HG03442 (cell line): Measurements from ENCODE around the gene BRF1.

Source experiments
- ATAC-seq: cut with Tn5 transposase; IDR thresholded peaks from one replicate; pipeline ENCODE4 v1.9.1; 2021; ENCODE audit warnings: mild to moderate bottlenecking, moderate library complexity; ENCODE audit not compliant: unreplicated experiment

Gene BRF1

DNA sequence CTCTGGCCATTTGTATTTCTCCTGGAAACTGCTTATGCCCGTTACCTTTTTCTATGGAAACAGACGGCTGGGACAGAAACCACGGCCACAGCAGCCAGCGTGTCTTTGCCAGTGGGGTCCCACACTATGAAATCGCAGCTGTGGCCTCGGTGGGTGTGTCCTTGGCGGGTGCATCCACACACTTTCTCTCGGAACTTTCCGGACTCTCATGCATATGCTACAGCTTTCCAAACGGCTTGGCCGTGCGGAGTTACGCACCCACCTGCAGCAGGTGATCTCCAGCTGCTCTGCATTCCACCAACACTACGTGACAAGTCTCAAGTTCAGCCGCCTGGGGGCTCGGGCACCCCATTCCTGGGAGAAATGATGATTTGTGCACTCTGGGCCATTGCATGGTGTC is 53.8 kb downstream of the BRF1 start:
- no peak for ATAC-seq

DNA sequence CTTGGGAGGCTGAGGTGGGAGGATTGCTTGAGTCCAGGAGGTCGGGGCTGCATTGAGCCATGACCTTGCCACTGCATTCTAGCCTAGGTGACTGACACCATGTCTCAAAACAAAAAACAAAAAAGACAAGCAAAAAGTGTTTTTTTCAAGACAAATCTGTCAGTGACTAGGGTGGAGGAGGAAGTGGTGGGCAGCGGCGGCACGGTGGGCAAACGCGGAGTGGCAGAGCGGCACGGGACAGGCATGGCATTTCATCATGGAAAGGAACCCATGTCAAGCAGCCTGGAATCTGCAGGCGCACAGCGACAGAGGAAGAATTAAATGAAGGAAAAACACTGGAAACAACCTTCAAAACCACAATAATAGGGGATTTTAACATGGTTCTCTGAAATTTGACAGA is 56.5 kb downstream of the BRF1 start:
- ATAC-seq: no peak

DNA sequence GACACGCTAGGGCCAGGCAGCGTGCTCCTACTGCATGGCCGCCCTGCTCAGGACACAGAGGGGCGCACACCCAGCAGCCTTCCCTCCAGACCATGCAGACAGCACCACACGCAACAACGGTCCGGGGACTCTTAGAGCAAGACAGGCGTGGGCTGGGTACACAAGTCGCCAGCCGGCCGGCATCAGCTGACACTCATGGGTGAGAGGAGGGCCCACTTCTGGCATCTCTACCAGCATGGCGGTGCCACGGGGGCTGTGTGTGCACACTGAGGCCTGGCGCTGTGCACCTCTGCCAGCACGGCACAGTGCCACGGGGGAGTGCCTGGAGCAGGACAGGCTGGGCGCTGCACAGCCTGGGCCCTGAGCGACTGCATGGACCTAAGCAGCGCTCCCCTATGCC is 59.2 kb downstream of the BRF1 start:
- ATAC-seq: no peak

DNA sequence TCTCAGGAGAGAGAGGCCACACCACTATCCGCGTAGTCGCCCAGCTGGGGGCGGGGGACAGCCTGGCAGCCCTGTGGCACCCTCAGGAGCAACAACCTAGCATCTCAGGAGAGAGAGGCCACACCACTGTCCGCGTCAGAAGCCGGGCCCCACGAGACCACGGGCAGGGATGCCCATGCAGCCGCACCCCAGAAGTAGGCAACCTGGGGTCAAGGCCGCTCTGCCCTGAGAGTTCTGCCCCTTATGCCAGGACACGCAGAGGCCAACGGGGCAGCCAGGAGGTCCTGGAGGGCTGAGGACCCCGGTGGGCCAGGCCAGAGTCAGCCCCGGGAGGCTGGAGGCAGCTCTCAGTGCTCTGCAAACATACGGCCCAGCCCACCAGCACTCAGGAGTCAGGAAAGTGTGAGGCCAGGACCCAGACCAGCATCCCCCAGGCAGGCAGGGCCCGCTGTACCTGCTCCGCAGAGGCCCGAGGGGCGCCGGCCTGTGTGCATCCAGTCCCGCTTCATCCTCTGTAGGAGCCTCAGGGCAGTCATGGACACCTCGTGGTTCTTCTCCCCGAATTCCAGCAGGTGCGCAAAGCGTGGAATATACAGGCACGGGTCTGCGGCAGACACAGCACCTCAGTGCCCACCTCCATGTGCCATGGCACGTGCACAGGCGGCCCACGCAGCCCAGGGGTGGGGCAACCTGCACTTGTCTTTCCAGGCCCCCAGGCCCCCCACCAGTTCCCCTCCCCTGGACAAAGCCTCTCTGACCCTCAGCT is 59.8 kb downstream of the BRF1 start:
- ATAC-seq: no peak

DNA sequence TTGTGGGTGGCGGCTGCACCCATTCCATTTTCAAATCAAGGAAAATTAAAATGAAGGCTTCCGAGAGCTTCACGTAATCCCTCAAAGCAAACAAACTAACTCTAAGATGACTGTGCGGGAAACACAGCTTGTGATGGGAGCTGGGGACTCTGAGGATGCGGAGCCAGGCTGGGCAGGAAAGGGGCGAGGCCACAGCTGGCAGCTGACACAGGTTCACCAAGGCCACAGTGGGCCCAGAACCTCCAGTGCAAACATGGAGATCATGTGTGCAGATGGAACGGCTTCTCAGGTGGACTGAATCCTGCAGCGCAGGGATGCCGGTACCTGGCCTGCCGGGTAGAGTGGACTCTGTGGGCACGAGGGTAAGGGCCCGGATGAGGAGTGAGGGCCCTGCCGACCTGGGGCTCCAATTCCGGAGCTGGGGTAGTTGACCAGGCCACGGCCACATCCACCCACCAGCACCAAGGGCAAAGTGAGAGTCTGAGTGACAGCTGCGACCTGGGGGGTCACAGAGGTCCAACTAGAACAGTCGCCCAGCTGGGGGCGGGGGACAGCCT is 71.6 kb downstream of the BRF1 start:
- ATAC-seq: no peak

DNA sequence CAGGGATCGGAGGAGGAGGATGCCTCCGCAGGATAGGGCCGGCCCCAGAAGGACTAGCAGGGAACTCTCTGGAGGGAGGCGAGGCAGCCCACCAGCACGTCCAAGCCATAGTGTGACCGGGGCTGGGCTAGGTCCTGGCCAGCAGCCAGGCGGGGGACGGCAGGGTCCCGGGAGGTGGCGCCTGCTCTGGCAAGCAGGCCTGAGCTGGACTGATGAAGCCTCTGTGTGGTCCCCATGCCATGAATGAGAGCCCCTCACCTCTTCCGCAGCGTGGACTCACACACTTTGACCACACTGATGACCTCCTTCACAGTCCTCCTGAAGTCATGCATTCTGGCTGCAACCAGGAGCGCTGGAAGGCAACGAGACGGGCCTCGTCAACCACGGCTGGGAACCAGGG is 72.2 kb downstream of the BRF1 start:
- no peak for ATAC-seq

DNA sequence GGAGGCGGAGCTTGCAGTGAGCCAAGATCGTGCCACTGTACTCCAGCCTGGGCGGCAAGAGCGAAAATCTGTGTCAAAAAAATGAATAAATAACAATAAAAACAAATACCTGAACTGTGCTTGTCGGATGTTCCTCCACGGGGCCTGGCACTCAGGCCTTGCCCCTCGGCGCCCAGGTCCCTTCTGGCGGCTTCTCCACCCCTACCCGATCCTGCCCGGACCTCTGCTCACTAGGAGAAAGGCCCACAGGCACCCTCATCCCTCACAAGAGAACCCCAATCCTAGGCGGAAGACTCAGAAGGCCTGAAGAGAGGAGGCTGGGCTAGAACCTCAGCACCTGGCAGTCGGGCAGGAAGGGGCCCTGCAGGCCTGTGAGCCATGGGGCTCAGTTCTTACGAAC is 73.5 kb downstream of the BRF1 start:
- ATAC-seq: no peak

DNA sequence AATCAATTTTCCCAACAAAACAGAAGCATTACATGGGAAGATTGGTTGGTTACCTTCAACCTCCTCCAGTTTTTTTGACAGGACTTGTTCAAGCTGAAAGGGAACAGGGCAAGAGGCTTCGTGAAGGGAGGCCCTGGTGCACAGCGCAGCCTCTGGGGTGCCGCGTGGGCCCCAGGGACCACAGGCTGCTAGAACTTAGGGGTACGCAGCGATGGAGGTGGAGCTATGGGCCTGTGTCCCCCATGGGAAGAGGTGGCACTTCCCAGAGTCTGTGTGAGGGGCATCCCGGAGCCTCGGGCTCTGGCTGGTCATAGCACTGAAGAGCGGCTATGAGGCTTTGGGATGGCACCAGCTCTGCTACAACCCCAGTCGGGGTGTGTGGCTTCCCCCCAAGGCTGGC is 74.6 kb downstream of the BRF1 start:
- no peak for ATAC-seq

DNA sequence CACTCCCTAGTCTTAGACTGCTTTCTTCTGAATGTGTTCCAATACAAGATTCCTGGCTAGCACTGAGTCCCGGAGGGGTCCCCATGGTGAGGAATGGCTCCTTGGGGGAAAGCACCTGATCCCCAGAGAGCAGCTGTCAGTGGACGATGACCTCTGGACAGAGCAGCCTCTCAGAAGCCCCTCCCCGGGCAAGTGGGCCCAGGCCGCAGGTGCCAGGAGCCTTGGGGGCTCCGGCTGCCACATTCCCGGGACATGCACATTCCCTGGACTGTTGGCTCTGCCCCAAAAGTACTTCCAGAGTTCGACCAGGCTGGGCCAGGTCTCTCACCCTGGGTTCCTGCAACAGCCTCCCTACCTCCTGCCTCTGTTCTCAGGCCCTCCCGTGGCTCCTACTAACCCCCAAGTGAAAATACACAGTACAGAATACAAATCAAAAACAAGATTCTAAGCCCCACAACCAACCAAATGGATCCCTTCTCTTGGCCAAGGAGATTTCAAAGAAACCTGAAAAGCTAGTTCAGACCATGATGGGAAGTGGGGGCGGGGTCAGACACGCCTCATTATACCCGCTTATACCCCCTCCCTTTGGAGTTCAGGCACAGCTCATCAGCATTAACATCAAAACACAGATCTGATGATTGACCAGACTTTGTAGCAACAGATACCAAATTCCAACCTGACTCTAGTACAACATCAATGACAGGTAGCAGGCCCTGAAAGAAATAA is 75.8 kb downstream of the BRF1 start:
- no peak for ATAC-seq

DNA sequence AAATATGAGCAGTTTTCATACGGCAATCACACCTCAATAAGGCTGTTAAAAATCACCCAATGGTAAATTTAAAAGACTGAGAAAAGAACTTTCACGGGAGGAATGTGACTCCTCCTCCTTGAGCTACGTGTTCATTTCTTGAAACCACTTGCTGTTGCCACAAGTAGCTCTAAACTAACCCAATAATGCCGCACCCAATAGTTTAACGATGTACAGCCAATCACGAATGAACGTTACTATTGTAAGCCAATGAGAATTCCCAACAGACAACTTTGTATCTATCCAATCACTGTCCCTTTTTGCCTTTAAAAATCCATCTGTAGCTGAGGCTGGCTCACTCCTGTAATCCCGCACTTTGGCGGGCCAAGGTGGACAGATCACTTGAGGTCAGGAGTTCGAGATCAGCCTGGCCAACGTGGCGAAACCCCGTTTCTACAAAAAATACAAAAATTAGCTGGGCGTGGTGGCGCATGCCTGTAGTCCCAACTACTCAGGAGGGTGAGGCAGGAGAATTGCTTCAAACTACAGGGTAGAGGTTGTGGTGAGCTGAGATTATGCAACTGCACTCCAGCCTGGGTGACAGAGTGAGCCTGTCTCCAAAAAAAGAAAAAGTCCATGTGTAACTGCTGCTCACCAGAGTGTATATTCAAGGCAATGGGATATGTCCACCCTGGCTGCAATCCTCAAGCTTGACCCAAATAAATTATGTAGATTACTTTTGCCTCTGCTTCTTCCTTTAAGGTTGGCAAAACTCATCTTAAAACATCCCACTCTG is 76.8 kb downstream of the BRF1 start:
- no peak for ATAC-seq

DNA sequence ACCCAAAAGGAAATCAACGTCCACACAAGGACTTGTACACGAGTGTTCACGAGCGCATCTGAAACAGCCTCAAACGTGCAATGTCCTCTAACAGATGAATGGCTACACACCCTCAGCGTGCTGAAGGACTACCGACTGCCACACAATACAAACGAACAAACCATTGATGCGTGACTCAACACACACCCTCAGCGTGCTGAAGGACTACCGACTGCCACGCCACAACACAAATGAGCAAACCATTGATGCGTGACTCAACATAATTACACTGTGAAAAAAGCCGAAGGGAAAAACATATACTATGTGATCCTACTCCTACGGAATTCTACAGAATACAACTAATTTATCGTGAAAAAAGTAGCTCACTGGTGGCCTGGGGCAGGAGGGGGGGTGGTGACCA is 77.5 kb downstream of the BRF1 start:
- no peak for ATAC-seq

DNA sequence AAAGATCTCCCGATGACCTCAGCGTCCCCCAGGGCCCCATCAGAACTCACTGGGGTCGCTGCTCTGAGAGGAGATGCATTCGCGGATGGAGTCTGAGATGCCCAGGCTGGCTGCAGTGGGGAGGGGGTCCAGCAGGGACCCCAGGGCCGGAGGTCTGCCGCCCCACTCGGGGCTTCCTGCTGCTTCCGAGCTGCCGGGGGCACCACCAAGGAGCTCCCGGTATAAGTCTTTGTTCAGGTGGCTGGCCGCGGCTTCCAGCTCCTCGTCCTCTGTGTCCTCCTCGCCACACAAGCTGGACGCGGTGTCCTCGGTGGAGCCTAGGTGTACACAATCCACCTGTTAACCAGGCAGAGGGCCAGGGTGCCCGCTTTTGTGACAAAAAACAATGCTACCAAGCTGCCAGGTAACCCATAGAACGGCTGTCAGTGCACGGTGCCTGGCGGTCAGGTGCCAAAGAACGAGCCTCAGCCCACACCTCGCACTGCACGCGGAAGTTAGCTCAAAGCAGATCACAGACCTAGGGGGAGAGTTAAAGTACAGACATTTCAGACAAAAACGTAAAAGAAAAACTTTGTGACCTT is 79.1 kb downstream of the BRF1 start:
- ATAC-seq: no peak

DNA sequence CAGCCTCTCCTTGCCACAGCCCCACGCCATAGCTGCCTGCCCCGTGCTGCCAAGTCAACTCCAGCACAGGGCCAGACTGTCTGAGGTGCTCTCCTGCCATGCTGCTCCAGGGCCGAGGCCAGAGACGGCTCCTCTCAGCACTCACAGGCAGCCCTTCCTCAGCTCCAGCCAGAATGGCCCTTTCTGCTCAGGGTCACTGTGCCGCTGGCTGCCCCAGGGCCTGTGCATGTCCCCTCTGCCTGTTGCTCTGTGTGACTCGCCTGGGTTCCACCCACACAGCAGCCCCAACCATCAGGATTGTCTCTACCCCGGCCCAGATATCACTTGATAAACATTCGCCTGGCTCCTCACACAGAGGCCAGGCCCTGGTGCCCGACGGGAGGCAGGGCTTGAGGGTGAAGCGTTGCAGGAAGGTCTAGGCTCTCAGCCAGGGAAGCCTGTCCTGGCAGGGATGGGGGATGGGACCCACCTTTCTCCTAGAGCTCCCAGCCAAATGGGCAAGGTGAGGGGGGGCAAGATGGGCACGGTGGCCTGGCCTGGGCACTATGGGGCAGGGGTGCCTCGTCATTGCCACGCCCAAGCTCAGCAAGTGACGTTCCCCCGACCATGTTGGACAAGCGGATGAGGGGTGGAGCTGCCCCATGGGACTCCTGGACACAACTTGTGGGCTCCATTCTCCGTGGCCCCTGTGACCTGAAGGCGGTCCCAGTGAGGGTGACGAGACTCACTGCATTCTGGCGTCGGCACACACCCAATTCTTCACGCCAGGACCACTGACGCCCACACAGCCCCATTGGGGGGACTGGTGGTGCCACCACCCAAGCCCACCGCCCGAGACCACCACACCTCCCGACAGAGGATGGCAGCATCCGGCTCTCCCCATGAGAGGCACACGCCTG is 79.9 kb downstream of the BRF1 start:
- ATAC-seq: no peak

DNA sequence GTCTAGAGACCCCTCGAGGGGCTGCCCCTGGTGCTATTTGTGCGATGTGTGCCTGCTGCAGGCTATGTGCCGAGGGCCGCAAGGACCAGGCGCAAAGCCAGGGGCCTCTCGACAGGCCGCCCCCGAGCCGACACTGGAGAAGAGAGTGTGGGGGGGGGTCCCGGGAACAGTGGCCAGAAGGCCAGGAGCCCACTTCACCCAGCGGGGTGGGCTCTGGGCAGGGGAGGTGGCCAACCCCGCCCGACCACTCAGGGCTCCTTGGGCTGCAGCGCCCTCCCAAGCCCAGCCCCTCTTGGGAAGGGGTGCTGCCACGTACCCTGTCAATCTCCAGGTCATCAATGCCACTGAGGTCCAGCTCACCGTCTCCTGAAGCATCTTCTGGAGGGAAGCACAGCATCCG is 81.0 kb downstream of the BRF1 start:
- no peak for ATAC-seq

DNA sequence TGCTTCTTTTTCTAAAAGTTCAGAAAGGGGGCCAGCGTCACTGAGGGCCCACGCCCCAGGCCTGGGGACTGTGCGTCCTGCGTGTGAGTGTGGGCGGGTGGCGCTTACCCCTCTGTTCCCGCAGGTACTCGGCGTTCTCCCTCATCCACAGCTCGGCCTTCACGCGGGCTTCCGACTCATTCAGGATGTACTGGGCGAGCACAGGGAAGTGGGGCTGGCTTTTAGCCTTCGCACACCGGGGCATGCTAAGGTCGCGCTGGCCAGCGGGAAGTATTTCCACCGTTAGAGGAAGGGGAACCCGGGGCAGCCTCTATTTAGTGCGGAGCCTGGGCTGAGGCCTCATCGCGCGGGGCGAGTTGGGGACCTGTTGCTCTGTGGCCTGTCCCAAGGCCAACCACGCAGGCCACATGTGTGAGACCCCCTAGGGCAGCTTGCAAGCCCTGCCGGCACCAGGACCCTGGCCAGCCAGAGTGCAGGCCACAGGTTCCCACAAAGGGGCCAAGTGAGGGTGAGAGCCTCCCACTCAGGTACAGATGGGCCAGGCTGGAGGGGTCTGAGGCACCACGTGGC is 81.7 kb downstream of the BRF1 start:
- ATAC-seq: no peak

DNA sequence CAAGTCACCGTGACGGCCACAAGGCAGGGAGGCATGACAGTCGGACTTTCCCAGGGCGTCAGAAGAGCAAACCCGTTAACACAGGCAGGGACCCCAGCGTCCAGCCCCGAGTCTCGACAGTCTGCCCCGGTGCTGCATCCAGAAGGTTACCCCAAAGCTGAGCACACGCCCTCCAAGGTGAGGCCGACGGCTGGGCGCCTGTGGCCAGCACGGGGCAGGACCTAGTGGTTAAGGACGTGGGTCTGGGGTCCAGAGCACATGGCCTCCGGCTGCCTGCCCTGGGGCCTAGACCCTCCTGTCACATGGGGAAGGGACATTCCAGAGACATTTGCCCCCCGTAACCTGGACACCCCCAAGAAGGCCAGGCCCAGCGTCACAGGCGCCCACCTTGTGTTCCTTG is 82.2 kb downstream of the BRF1 start:
- no peak for ATAC-seq

DNA sequence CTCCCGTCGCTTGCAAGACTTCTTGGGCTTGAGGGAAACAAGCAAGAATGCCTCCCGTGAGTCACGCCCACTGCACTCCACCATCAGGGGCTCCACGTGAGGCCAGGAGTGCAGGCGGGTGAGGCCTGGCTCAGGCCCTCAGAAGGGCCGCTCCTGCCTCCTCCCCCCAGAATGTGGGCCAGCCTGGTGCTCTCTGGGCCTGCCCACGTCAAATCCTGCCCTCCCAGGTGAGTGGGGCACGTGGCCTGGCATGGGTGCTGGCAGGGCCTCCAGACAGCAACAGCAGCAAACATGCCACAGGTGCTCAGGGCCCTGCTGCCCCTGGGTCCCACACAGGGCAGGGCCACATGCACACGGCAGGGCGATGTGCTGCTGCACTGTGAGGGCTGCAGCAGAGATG is 83.0 kb downstream of the BRF1 start:
- ATAC-seq: no peak

DNA sequence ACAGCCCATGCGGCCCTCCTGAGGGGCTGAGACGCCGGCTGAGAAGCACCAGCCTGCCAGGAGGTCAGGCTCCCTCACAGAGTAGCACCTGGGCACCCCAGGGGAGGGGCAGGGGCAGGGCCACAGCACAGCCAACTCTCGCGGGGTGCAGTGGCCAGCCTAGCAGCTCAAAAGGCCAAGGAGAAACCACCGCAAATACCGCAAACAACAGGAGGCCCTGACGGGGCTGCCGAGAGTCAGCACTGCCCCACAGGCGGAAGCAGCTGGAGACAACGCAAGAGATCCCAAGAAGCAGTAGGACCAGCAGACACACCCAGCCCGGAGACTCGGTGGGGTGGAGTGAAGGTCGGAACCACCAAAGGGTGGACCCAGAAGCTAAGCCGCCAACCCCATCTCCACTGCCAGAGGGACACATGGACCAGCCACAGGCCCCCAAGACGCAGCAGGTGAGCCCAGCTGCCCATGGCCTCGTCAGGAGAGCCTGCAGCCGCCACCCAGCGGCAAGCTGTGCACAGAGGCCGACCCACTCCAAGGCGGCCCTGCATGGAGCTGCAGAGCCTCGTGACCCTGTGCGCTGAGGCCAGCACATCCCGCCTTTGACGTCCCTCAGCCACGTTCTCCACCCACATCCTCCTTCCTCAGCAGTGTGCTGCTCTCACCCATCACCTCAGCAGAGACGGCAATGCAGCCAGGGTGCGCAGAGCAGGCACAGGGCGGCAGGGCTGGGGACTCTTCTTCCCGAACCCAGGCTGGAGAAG is 84.1 kb downstream of the BRF1 start:
- no peak for ATAC-seq

DNA sequence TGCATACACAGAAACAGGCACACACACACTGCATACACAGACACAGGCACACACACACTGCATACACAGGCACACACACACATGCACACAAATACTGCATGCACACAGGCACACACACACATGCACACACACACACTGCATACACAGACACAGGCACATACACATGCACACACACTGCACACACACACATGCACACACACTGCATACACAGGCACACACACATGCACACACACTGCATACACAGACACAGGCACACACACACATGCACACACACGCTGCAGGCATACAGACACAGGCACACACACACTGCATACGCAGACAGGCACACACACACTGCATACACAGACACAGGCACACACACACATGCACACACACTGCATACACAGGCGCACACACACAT is 85.2 kb downstream of the BRF1 start:
- ATAC-seq: no peak
